ENCODE data around the gene IFITM10. TPM values are rescaled to one million over a fixed set of nuclear protein-coding genes. Genes with fewer than 3 reads are reported as not detected.

The IFITM10 gene
- total RNA-seq, 1 donor from 2014 or later = 2.7 TPM

DNA sequence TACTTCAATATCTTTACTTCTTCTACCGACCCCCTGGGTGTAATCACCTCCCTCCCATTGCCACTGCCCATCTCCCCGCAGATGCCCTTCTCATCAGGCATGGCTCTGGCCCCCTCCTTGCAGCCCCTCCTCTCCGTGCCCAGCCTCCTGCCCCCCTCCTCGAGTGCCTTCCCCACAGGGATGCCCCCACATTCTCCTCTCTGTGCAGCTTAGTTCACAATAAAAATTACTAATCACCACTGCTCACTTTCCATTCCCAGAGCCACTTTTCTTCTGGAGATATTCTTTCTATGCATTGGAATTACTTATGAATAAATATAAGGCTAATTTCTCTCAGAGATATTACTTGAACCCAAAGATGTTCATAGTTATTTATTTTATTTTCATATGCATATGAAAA is 22.1 kb downstream of the IFITM10 start:
- H3K4me1 Mint-ChIP-seq = peaks cover 3% of the 10 kb centered on the region
- TF ChIP-seq, protein P1, sequence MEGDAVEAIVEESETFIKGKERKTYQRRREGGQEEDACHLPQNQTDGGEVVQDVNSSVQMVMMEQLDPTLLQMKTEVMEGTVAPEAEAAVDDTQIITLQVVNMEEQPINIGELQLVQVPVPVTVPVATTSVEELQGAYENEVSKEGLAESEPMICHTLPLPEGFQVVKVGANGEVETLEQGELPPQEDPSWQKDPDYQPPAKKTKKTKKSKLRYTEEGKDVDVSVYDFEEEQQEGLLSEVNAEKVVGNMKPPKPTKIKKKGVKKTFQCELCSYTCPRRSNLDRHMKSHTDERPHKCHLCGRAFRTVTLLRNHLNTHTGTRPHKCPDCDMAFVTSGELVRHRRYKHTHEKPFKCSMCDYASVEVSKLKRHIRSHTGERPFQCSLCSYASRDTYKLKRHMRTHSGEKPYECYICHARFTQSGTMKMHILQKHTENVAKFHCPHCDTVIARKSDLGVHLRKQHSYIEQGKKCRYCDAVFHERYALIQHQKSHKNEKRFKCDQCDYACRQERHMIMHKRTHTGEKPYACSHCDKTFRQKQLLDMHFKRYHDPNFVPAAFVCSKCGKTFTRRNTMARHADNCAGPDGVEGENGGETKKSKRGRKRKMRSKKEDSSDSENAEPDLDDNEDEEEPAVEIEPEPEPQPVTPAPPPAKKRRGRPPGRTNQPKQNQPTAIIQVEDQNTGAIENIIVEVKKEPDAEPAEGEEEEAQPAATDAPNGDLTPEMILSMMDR (IDR thresholded peaks at IDR 0.05; ENCODE audit: unreplicated experiment) = no peak
- no peak overlapping the region for H3K27ac Mint-ChIP-seq
- H3K36me3 Mint-ChIP-seq = no peaks in the 10 kb centered on the region
- no peak overlapping the region for H3K4me3 Mint-ChIP-seq
- H3K9me3 Mint-ChIP-seq = no peaks in the 10 kb centered on the region
- peaks cover 79% of the 10 kb centered on the region for H3K27me3 Mint-ChIP-seq (ENCODE audit: low read depth)
- DNase-seq (ENCODE audit: low spot score in 2 of 2, unreplicated experiment in 2 of 2) = no peak

DNA sequence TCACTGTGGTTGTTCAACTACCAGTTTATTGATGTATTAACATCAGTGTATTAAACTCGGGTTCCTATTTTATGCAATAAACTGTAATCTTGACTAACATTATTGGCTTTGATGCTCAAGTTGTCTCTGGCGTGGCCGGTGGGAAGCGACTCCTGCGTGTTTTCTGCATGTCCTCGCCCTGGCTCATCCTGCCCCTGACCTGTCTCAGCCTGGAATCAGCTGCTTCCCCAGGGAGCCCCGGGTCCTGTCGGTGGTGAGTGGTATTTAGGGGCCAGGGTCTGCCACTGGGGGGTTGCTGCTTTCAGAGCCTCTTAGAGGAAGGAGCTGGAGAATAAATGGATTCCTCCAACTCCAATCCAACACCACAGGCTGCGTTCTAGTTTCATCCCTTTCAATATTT is 22.5 kb downstream of the IFITM10 start:
- no peak overlapping the region for H3K27ac Mint-ChIP-seq
- TF ChIP-seq, protein P1 (IDR thresholded peaks at IDR 0.05; ENCODE audit: unreplicated experiment) = no peak
- no peak for DNase-seq (ENCODE audit: low spot score in 2 of 2, unreplicated experiment in 2 of 2)
- H3K4me3 Mint-ChIP-seq = no peak overlapping the region
- peaks cover 77% of the 10 kb centered on the region for H3K27me3 Mint-ChIP-seq (ENCODE audit: low read depth)
- H3K4me1 Mint-ChIP-seq = peaks cover 3% of the 10 kb centered on the region
- no peaks in the 10 kb centered on the region for H3K36me3 Mint-ChIP-seq
- H3K9me3 Mint-ChIP-seq = peaks cover 2% of the 10 kb centered on the region

DNA sequence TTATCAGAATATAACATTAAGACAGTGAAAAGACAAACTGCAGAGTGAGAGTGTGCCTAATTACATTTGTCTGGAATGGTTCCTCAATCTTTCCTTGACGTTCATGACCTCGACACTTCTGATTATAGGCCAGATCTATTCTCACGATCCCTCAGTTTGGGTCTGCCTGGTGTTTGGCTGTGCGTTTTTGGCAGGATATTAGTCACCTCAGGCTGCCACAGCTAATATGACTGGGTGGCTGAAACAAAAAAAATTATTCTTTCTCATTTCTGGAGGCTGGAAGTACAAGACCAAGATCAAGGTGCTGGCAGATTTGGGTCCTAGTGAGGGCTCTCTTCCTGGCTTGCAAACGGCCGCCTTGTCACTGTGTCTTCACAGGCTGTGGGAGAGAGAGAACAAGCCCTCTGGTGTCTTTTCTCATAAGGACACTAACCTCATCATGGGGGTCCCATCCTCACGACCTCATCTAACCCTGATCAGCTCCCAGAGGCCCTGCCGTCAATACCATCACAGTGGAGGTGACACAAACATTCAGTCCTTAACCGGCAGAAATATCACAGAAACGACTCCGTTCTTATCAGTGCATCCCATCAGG is 23.2 kb downstream of the IFITM10 start:
- no peaks in the 10 kb centered on the region for H3K36me3 Mint-ChIP-seq
- TF ChIP-seq, protein P1 (IDR thresholded peaks at IDR 0.05; ENCODE audit: unreplicated experiment) = no peak
- peaks cover 2% of the 10 kb centered on the region for H3K4me1 Mint-ChIP-seq
- no peak overlapping the region for H3K27ac Mint-ChIP-seq
- H3K4me3 Mint-ChIP-seq = no peak overlapping the region
- peaks cover 76% of the 10 kb centered on the region for H3K27me3 Mint-ChIP-seq (ENCODE audit: low read depth)
- DNase-seq (ENCODE audit: low spot score in 2 of 2, unreplicated experiment in 2 of 2) = no peak
- peaks cover 7% of the 10 kb centered on the region for H3K9me3 Mint-ChIP-seq

DNA sequence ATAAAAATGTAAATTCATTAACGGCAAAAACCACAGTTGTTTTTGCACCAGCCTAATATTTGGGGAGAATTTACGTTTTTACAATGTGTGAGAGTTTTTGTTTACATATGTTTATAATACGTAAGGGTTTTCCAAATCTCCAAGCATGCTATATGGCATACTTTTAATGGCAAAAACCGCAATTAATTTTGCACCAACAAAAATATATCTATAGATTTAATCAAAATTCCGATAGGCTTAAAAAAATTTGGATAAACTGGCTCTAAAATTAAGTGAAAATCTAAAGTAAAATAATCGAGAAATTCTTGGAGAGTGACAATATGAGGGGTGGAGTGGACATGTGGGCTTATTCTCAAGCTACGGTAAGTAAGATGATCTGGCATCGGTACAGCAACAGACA is 30.6 kb downstream of the IFITM10 start:
- TF ChIP-seq, protein P1 (IDR thresholded peaks at IDR 0.05; ENCODE audit: unreplicated experiment) = no peak
- Mint-ChIP-seq H3K36me3 (no peaks in the 10 kb centered on the region), H3K9me3 (peaks cover 7% of the 10 kb centered on the region), H3K4me3 (no peak overlapping the region), H3K27me3 (ENCODE audit: low read depth) (peaks cover 38% of the 10 kb centered on the region), H3K4me1 (no peaks in the 10 kb centered on the region), H3K27ac (no peak overlapping the region)
- no peak for DNase-seq (ENCODE audit: low spot score in 2 of 2, unreplicated experiment in 2 of 2)

- no peak overlapping the region for H3K27ac Mint-ChIP-seq
- TF ChIP-seq, protein P1 (IDR thresholded peaks at IDR 0.05; ENCODE audit: unreplicated experiment) = no peak
- H3K9me3 Mint-ChIP-seq = peaks cover 7% of the 10 kb centered on the region
- H3K4me1 Mint-ChIP-seq = no peaks in the 10 kb centered on the region
- no peak for DNase-seq (ENCODE audit: low spot score in 2 of 2, unreplicated experiment in 2 of 2)
- H3K27me3 Mint-ChIP-seq (ENCODE audit: low read depth) = peaks cover 36% of the 10 kb centered on the region
- no peaks in the 10 kb centered on the region for H3K36me3 Mint-ChIP-seq
- H3K4me3 Mint-ChIP-seq = no peak overlapping the region
Observed at GRCh38 chr11:1718326-1718725, 32.1 kb downstream of the IFITM10 start.

- DNase-seq (ENCODE audit: low spot score in 2 of 2, unreplicated experiment in 2 of 2) = no peak
- Mint-ChIP-seq H3K4me1 (no peaks in the 10 kb centered on the region), H3K4me3 (no peak overlapping the region), H3K9me3 (peaks cover 4% of the 10 kb centered on the region), H3K27me3 (ENCODE audit: low read depth) (peaks cover 32% of the 10 kb centered on the region), H3K27ac (no peak overlapping the region), H3K36me3 (no peaks in the 10 kb centered on the region)
- TF ChIP-seq, protein P1 (IDR thresholded peaks at IDR 0.05; ENCODE audit: unreplicated experiment) = no peak
Observed at GRCh38 chr11:1717745-1718144, 32.6 kb downstream of the IFITM10 start.

Measured in mesothelial cell of epicardium (in vitro differentiated cells).